Hepatocyte (in vitro differentiated cells): ENCODE data around the gene KIF1B.

Experiments used
- EZH2 ChIP-seq: fragments of 200-600 bp; sonication (generic); IDR thresholded peaks from 2 replicates; pipeline ENCODE4 v1.6.1; 2016; ENCODE audit warnings: antibody characterized with exemption, mild to moderate bottlenecking, borderline replicate concordance
- EZH2phosphoT487 ChIP-seq: fragments of 200-600 bp; sonication (generic); IDR thresholded peaks from one replicate; pipeline ENCODE4 v1.6.1; 2018; ENCODE audit warnings: antibody characterized with exemption, mild to moderate bottlenecking, low read depth, moderate library complexity; ENCODE audit not compliant: unreplicated experiment, severe bottlenecking
- TF ChIP-seq, protein P1 (sequence below): fragments of 200-600 bp; sonication (generic); IDR thresholded peaks from 2 replicates; pipeline ENCODE4 v1.5.1; 2016; ENCODE audit warnings: antibody characterized with exemption, mild to moderate bottlenecking; ENCODE audit not compliant: poor library complexity

DNA sequence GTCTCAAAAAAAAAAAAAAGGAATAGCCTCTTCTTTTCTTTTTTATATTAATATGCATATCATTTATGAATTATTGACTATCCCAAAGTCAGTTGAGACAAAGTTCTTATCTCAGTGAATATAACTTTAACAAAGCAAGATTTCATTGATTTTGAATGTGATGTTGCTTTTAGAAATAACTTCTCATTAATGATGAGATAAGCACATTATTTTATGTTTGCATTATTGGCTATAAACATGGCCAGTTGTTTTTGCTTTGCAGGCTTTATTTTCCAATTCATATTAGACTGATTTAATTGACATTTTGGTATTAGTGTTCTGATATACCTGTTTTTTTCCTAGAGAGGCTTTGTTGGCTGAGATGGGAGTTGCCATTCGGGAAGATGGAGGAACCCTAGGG, 81.3 kb downstream of the KIF1B start:
- TF ChIP-seq EZH2: no peak
- TF ChIP-seq, protein P1, sequence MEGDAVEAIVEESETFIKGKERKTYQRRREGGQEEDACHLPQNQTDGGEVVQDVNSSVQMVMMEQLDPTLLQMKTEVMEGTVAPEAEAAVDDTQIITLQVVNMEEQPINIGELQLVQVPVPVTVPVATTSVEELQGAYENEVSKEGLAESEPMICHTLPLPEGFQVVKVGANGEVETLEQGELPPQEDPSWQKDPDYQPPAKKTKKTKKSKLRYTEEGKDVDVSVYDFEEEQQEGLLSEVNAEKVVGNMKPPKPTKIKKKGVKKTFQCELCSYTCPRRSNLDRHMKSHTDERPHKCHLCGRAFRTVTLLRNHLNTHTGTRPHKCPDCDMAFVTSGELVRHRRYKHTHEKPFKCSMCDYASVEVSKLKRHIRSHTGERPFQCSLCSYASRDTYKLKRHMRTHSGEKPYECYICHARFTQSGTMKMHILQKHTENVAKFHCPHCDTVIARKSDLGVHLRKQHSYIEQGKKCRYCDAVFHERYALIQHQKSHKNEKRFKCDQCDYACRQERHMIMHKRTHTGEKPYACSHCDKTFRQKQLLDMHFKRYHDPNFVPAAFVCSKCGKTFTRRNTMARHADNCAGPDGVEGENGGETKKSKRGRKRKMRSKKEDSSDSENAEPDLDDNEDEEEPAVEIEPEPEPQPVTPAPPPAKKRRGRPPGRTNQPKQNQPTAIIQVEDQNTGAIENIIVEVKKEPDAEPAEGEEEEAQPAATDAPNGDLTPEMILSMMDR: no peak
- no peak for TF ChIP-seq EZH2phosphoT487
